HG03097 (cell line): ENCODE data around the gene UNC5CL.

ENCODE experiments used
- ATAC-seq: cut with Tn5 transposase; IDR thresholded peaks from one replicate; pipeline ENCODE4 v1.9.1; 2021; ENCODE audit not compliant: unreplicated experiment, low FRiP score

The UNC5CL gene

GRCh38 chr6:41063884-41064285 lies 24.9 kb upstream of the UNC5CL start:
- no peak for ATAC-seq

GRCh38 chr6:41062056-41062455 lies 23.0 kb upstream of the UNC5CL start:
- no peak for ATAC-seq

DNA sequence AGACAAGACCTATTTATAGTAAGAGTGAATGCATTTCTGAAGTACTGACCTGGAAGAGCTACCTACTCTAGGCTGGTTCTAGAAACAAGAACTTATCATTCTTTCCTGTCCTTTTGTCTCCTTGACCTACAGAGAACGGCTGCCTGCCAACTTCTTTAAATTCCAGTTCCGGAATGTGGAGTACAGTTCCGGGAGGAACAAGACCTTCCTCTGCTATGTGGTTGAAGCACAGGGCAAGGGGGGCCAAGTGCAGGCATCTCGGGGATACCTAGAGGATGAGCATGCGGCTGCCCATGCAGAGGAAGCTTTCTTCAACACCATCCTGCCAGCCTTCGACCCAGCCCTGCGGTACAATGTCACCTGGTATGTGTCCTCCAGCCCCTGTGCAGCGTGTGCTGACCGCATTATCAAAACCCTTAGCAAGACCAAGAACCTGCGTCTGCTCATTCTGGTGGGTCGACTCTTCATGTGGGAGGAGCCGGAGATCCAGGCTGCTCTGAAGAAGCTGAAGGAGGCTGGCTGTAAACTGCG lies 22.2 kb upstream of the UNC5CL start:
- ATAC-seq, result no peak

DNA sequence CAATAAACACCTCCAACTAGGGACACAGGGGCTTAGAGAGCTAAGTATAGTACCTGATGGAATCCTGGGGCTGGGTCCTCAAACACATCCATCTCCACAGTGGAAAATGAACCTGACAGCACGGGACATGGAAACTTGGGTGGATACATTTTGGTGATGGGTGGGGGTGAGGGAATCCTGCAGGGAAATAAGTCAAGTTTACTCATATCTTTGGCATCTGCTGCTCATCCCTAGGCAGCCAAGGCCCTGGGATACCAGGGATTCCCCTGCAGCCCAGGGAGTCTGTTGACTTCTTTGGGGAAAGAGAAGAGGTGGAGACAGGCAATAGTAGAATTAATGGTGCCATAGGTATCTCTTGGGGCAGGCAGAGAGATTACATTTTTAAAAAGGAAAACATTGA lies 20.5 kb upstream of the UNC5CL start:
- no peak for ATAC-seq

- no peak for ATAC-seq
Observed at GRCh38 chr6:41058783-41059181, 19.8 kb upstream of the UNC5CL start.

GRCh38 chr6:41056768-41057490 lies 17.9 kb upstream of the UNC5CL start:
- no peak for ATAC-seq

DNA sequence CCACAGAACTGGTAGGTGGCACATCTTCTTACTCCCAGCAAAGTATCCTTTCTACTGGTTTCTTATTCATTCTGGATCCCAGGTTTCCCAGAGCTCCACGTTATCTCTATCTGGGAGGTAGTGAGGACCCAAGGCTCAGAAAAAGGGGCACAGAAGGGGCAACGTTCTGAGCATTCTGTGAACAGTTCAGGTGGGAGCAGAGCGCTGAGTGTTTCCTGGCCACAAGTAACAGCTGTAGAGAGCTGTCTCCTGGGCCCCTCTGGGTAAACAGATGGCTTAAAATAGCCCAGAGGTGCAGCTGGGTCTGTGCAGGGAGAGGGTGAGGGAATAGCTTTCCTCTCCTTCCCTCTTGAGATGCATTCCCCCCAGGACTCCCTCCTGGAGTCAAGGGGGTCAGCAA lies 16.1 kb upstream of the UNC5CL start:
- no peak for ATAC-seq

GRCh38 chr6:41054511-41054910 lies 15.5 kb upstream of the UNC5CL start:
- ATAC-seq, result no peak

GRCh38 chr6:41053041-41053440 lies 14.0 kb upstream of the UNC5CL start, which contains the start of gene APOBEC2:
TSS of gene APOBEC2 (plus strand) at chr6:41053202. CDS start at chr6:41053348, 146 bp downstream.
- ATAC-seq, result no peak

DNA sequence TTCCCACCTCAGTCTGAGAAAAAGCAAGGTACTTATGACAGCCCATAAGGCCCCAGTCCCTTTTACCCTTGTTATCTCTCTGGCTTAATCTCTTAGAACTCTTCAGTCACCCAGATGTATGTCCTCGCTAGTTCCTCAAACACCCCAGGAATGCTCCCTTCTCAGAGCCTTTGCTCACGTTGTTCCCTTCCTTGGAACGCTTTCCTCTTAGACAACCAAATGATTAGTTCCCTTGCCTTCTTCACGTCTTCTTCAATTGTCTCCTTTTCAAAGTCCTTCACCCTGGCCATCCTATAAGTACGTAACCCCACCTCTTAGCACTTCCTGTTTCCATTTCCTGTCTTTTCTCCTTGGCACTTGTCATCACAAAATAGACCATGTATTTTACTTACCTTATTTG lies 12.9 kb upstream of the UNC5CL start:
- ATAC-seq, result no peak

GRCh38 chr6:41050536-41050935 lies 11.5 kb upstream of the UNC5CL start:
- no peak for ATAC-seq

DNA sequence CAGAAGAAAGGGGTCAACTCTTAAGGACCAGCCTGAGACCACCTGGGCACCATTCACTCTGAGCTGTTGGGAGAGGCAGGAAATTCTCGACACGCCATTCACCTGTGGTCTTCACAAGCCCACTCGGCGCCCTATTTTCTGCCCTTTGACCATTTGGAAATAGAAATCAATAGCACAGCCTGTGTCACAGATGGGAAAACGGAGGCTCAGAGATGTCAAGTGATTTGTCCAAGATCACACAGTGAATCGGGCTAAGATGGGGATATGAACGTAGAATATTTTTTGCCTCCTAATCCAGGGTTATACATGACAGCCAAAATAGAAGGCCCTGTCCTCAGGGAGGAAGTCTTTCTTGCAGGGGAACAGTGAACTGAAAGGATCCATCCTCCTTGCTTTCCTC lies 10.9 kb upstream of the UNC5CL start:
- no peak for ATAC-seq

- ATAC-seq, result no peak
Observed at GRCh38 chr6:41049521-41049920, 10.5 kb upstream of the UNC5CL start.

- ATAC-seq, result no peak
Observed at GRCh38 chr6:41047745-41048732, 9.0 kb upstream of the UNC5CL start.

GRCh38 chr6:41047306-41047705 lies 8.3 kb upstream of the UNC5CL start:
- ATAC-seq, result no peak

GRCh38 chr6:41046084-41046483 lies 7.1 kb upstream of the UNC5CL start:
- ATAC-seq, result no peak

- ATAC-seq, result no peak
Observed at GRCh38 chr6:41045664-41046063, 6.6 kb upstream of the UNC5CL start.

DNA sequence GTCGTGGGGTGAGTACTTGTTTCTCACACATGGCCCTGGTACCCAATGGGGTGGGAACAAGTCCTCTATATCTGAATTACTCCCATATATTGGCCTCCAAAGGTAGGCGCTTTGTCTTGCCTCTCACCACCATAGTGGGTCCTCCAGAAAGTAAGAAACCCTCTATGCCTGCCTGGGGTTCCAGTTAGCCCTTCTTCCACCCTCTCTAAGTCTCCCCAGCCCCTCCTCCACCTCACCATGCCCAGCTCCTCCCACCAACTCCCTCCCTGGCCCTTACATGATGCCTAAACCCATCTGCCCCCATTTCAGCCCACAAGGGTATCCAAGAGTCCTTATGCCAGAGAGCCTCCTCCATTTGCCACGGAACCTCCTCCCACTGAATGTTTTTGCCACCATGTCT lies 4.1 kb upstream of the UNC5CL start:
- no peak for ATAC-seq

- ATAC-seq, result no peak
Observed at GRCh38 chr6:41042226-41043055, 3.4 kb upstream of the UNC5CL start, which contains the start of gene TSPO2. TSS of gene TSPO2 (plus strand) at chr6:41042467. CDS start at chr6:41042986, 519 bp downstream.

- no peak for ATAC-seq
Observed at GRCh38 chr6:41040940-41041536, 2.0 kb upstream of the UNC5CL start.
